Measurements from ENCODE around the gene LIPG.

DNA sequence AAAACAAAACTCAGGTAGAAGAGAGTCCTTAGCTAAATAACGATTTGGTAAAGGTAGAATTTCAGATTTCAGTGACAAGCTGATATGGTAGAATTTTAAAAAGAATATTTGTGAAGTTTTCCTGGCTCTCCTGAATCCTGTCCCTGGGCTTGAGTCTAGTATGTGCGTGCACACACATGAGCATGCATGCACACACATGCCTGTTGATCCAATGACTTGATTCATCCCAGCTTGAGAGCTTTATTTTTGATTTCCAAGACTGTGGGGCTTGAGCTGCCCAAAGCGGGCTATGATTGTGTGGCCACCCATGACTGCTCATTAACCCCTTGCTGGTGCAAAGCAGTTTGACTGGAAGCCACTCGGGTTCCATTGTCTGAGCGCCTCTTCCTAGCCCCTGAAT lies 9.0 kb downstream of the LIPG start:
- TF ChIP-seq MYBL2 (CRISPR knock-in tag; IDR thresholded peaks at IDR 0.05) (no peak), TEAD4 (CRISPR knock-in tag; IDR thresholded peaks at IDR 0.05) (no peak), TCF7 (CRISPR knock-in tag; IDR thresholded peaks at IDR 0.05; ENCODE audit: low read depth) (no peak)
- TF ChIP-seq, protein P1, sequence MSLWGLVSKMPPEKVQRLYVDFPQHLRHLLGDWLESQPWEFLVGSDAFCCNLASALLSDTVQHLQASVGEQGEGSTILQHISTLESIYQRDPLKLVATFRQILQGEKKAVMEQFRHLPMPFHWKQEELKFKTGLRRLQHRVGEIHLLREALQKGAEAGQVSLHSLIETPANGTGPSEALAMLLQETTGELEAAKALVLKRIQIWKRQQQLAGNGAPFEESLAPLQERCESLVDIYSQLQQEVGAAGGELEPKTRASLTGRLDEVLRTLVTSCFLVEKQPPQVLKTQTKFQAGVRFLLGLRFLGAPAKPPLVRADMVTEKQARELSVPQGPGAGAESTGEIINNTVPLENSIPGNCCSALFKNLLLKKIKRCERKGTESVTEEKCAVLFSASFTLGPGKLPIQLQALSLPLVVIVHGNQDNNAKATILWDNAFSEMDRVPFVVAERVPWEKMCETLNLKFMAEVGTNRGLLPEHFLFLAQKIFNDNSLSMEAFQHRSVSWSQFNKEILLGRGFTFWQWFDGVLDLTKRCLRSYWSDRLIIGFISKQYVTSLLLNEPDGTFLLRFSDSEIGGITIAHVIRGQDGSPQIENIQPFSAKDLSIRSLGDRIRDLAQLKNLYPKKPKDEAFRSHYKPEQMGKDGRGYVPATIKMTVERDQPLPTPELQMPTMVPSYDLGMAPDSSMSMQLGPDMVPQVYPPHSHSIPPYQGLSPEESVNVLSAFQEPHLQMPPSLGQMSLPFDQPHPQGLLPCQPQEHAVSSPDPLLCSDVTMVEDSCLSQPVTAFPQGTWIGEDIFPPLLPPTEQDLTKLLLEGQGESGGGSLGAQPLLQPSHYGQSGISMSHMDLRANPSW (CRISPR knock-in tag; conservative IDR thresholded peaks at IDR 0.05; ENCODE audit: low read depth), result no peak
- TF ChIP-seq, protein P2, sequence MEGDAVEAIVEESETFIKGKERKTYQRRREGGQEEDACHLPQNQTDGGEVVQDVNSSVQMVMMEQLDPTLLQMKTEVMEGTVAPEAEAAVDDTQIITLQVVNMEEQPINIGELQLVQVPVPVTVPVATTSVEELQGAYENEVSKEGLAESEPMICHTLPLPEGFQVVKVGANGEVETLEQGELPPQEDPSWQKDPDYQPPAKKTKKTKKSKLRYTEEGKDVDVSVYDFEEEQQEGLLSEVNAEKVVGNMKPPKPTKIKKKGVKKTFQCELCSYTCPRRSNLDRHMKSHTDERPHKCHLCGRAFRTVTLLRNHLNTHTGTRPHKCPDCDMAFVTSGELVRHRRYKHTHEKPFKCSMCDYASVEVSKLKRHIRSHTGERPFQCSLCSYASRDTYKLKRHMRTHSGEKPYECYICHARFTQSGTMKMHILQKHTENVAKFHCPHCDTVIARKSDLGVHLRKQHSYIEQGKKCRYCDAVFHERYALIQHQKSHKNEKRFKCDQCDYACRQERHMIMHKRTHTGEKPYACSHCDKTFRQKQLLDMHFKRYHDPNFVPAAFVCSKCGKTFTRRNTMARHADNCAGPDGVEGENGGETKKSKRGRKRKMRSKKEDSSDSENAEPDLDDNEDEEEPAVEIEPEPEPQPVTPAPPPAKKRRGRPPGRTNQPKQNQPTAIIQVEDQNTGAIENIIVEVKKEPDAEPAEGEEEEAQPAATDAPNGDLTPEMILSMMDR (IDR thresholded peaks at IDR 0.05), result no peak
